ENCODE measurements around the gene MST1. TPM values are rescaled to one million over a fixed set of nuclear protein-coding genes. Genes with fewer than 3 reads are reported as not detected.

The MST1 gene
- total RNA-seq, 1 experiment from 2014 or later = 15.4 TPM

DNA sequence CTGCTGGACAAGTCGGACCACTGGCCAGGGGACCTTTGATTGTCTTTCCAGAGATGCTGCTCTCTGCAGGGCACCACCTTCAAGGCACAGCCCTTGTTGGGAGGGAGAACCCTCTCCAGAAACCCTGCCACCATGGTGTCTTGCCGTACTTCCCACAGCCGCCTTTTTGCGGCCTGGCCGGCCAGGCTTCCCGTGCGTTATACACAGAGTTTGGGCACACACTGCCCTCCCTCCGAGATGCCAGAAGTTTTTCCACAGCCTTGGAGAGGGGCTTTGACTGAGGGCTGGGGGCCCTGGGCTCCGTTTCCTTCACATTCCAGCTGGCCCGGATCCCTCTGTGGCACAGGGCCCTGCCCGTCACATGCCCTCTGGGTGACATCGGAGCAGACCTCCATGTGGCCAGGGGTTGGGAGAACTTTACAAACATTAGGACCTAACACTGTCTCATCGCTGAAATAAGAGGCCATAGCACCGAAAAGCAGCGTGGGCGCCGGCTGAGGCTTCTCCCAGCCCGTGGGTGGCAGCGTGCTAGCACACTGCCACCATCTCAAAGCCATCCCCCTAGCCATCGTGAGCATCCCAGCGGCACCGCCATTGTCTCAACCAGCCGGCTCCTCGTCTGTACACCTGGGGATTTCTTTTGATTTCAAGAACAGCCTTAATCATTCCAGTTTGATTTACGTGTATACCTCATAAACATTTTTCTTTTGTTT lies 21.4 kb downstream of the MST1 start:
- no peaks in the 10 kb centered on the region for H3K9me3 Mint-ChIP-seq (ENCODE audit: unreplicated experiment)

GRCh38 chr3:49666592-49666991 lies 22.7 kb downstream of the MST1 start:
- POLR2A ChIA-PET = no interaction called here
- H3K9me3 ChIP-seq = no peaks in the 10 kb centered on the region
- TF ChIP-seq, protein P1, sequence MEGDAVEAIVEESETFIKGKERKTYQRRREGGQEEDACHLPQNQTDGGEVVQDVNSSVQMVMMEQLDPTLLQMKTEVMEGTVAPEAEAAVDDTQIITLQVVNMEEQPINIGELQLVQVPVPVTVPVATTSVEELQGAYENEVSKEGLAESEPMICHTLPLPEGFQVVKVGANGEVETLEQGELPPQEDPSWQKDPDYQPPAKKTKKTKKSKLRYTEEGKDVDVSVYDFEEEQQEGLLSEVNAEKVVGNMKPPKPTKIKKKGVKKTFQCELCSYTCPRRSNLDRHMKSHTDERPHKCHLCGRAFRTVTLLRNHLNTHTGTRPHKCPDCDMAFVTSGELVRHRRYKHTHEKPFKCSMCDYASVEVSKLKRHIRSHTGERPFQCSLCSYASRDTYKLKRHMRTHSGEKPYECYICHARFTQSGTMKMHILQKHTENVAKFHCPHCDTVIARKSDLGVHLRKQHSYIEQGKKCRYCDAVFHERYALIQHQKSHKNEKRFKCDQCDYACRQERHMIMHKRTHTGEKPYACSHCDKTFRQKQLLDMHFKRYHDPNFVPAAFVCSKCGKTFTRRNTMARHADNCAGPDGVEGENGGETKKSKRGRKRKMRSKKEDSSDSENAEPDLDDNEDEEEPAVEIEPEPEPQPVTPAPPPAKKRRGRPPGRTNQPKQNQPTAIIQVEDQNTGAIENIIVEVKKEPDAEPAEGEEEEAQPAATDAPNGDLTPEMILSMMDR (IDR thresholded peaks at IDR 0.05; ENCODE audit: insufficient read depth in 1 of 2, low read depth in 1 of 2, low read length in 1 of 2, severe bottlenecking in 1 of 2, unreplicated experiment in 1 of 2) = no peak
- Mint-ChIP-seq H3K36me3 (ENCODE audit: insufficient read depth, unreplicated experiment) (peaks cover 8% of the 10 kb centered on the region), H3K27ac (ENCODE audit: unreplicated experiment) (no peak overlapping the region), H3K4me1 (ENCODE audit: low read depth, unreplicated experiment) (peaks cover 28% of the 10 kb centered on the region), H3K27me3 (ENCODE audit: insufficient read depth, unreplicated experiment) (no peaks in the 10 kb centered on the region), H3K4me3 (ENCODE audit: unreplicated experiment) (no peak overlapping the region), H3K9me3 (ENCODE audit: unreplicated experiment) (no peaks in the 10 kb centered on the region)
- no peaks in the 10 kb centered on the region for H3K36me3 ChIP-seq (ENCODE audit: control insufficient read depth, insufficient read depth, low read length)
- CTCF ChIA-PET = interaction anchor here (1.7 kb wide), 1 partner anchor 127 kb away, joined by 15 read pairs; no protein-coding TSS in a partner anchor
- DNase-seq = peak in 1 of 2 experiments; percentile 51
- no TSS peak for BruUV-seq (replicated peaks)
- H3K4me3 ChIP-seq (ENCODE audit: low read depth, low read length) = no peak overlapping the region
- peaks cover 28% of the 10 kb centered on the region for H3K4me1 ChIP-seq
- no peaks in the 10 kb centered on the region for H3K27me3 ChIP-seq (replicated peaks; ENCODE audit: control insufficient read depth, insufficient read depth, low read length)
- intact Hi-C loops (cut with micrococcal nuclease; ENCODE audit: unreplicated experiment) = no loop called here

More for the DNA sequence above, 21.4 kb downstream of the MST1 start:
- H3K4me1 ChIP-seq = peaks cover 28% of the 10 kb centered on the region
- Mint-ChIP-seq H3K27ac (ENCODE audit: unreplicated experiment) (no peak overlapping the region), H3K36me3 (ENCODE audit: insufficient read depth, unreplicated experiment) (peaks cover 8% of the 10 kb centered on the region), H3K4me3 (ENCODE audit: unreplicated experiment) (no peak overlapping the region), H3K4me1 (ENCODE audit: low read depth, unreplicated experiment) (peaks cover 35% of the 10 kb centered on the region), H3K27me3 (ENCODE audit: insufficient read depth, unreplicated experiment) (no peaks in the 10 kb centered on the region)
- intact Hi-C loops (cut with micrococcal nuclease; ENCODE audit: unreplicated experiment) = no loop called here
- TF ChIP-seq, protein P1 (IDR thresholded peaks at IDR 0.05; ENCODE audit: insufficient read depth in 1 of 2, low read depth in 1 of 2, low read length in 1 of 2, severe bottlenecking in 1 of 2, unreplicated experiment in 1 of 2) = no peak
- no peak for DNase-seq
- no peaks in the 10 kb centered on the region for H3K36me3 ChIP-seq (ENCODE audit: control insufficient read depth, insufficient read depth, low read length)
- ChIA-PET POLR2A (interaction anchor here (0.6 kb wide), 1 partner anchor 478 kb away, joined by 6 read pairs; no protein-coding TSS in a partner anchor), CTCF (no interaction called here)
- no TSS peak for BruUV-seq (replicated peaks)
- no peaks in the 10 kb centered on the region for H3K9me3 ChIP-seq
- H3K27me3 ChIP-seq (replicated peaks; ENCODE audit: control insufficient read depth, insufficient read depth, low read length) = no peaks in the 10 kb centered on the region
- H3K4me3 ChIP-seq (ENCODE audit: low read depth, low read length) = no peak overlapping the region

- CTCF ChIA-PET = interaction anchor here (0.6 to 1.7 kb wide), 2 partner anchors 126 to 622 kb away, joined by 3 to 15 read pairs; no protein-coding TSS in a partner anchor
- Histone ChIP-seq H3K27me3 (replicated peaks; ENCODE audit: control insufficient read depth, insufficient read depth, low read length) (no peaks in the 10 kb centered on the region), H3K9me3 (no peaks in the 10 kb centered on the region), H3K4me1 (peaks cover 28% of the 10 kb centered on the region), H3K36me3 (ENCODE audit: control insufficient read depth, insufficient read depth, low read length) (no peaks in the 10 kb centered on the region), H3K4me3 (ENCODE audit: low read depth, low read length) (no peak overlapping the region)
- peaks cover 28% of the 10 kb centered on the region for H3K4me1 Mint-ChIP-seq (ENCODE audit: low read depth, unreplicated experiment)
- TF ChIP-seq, protein P1 (IDR thresholded peaks at IDR 0.05; ENCODE audit: insufficient read depth in 1 of 2, low read depth in 1 of 2, low read length in 1 of 2, severe bottlenecking in 1 of 2, unreplicated experiment in 1 of 2) = no peak
- peaks cover 8% of the 10 kb centered on the region for H3K36me3 Mint-ChIP-seq (ENCODE audit: insufficient read depth, unreplicated experiment)
- DNase-seq = no peak
- H3K27me3 Mint-ChIP-seq (ENCODE audit: insufficient read depth, unreplicated experiment) = no peaks in the 10 kb centered on the region
- intact Hi-C loops (cut with micrococcal nuclease; ENCODE audit: unreplicated experiment) = no loop called here
- H3K4me3 Mint-ChIP-seq (ENCODE audit: unreplicated experiment) = no peak overlapping the region
- H3K9me3 Mint-ChIP-seq (ENCODE audit: unreplicated experiment) = no peaks in the 10 kb centered on the region
- H3K27ac Mint-ChIP-seq (ENCODE audit: unreplicated experiment) = no peak overlapping the region
- BruUV-seq (replicated peaks) = no TSS peak
- POLR2A ChIA-PET = no interaction called here
Observed at GRCh38 chr3:49665822-49666519, 23.3 kb downstream of the MST1 start.

All from Caco-2 (cell line).